Subcutaneous abdominal adipose tissue (tissue), 5 donors: Measurements from ENCODE around the gene CPT1B.
"Not testable (repeated sequence)": the region's sequence is repeated elsewhere in the genome, so short reads cannot be mapped to it uniquely, and the experiment has no call there.

Experiments
- H3K27ac ChIP-seq: one replicate; pipeline ENCODE4 v1.7.0; 2013; ENCODE audit warnings: low read depth, mild to moderate bottlenecking, inconsistent platforms, low read length, moderate library complexity
- H3K27me3 ChIP-seq, 5 donors: one replicate each; pipeline ENCODE4 v1.7.0; 2013; ENCODE audit warnings: low read length in 5 of 5, inconsistent platforms in 1 of 5; ENCODE audit not compliant: control insufficient read depth in 5 of 5, insufficient read depth in 4 of 5
- H3K36me3 ChIP-seq, 5 donors: one replicate each; pipeline ENCODE4 v1.7.0; 2013; ENCODE audit warnings: low read length in 5 of 5; ENCODE audit not compliant: control insufficient read depth in 5 of 5, insufficient read depth in 5 of 5
- H3K4me1 ChIP-seq, 5 donors: one replicate each; pipeline ENCODE4 v1.7.0; 2013; ENCODE audit warnings: low read length in 5 of 5, mild to moderate bottlenecking in 3 of 5, moderate library complexity in 1 of 5; ENCODE audit not compliant: control insufficient read depth in 5 of 5, insufficient read depth in 5 of 5
- H3K4me3 ChIP-seq, 5 donors: one replicate each; pipeline ENCODE4 v1.7.0; 2013; ENCODE audit warnings: low read length in 5 of 5, low read depth in 1 of 5
- H3K9ac ChIP-seq, 5 donors: one replicate each; pipeline ENCODE4 v1.7.0; 2013; ENCODE audit warnings: low read length in 5 of 5, mild to moderate bottlenecking in 4 of 5, moderate library complexity in 3 of 5
- H3K9me3 ChIP-seq, 5 donors: one replicate each; pipeline ENCODE4 v1.7.0; 2013; ENCODE audit warnings: low read length in 5 of 5; ENCODE audit not compliant: control insufficient read depth in 5 of 5
- donor health status: healthy.
- donor health status: healthy.
- donor health status: healthy.
- donor health status: healthy.
- donor health status: healthy.

Gene CPT1B

DNA sequence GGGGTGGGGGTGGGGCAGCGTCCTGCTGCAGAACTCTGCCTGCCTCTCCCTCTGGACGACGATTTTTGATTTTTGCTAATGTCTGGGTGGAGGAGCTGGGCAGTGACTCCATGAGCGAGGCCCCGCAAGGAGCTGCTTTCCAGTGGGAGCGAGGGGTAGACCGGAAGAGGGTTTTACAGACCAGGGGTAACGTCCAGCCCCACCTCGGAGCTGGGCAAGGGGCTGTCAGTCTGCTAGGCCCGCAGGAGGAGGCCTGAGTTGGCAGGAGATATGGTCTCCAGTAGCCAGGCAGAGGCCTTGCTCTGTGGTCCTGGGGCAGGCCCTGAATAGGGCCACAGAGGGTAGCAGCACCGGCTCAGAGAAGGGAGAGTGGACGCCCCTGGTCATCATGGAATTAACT, 31.4 kb upstream of the CPT1B start:
- Histone ChIP-seq H3K9ac (no peak overlapping the region), H3K27ac (no peak overlapping the region), H3K36me3 (no peaks in the 10 kb centered on the region), H3K9me3 (no peaks in the 10 kb centered on the region), H3K27me3 (peaks cover 17 to 42% (median 34%) of the 10 kb centered on the region in 5 donors), H3K4me3 (no peak overlapping the region), H3K4me1 (peaks cover 0 to 13% (median 0%) of the 10 kb centered on the region in 5 donors)

DNA sequence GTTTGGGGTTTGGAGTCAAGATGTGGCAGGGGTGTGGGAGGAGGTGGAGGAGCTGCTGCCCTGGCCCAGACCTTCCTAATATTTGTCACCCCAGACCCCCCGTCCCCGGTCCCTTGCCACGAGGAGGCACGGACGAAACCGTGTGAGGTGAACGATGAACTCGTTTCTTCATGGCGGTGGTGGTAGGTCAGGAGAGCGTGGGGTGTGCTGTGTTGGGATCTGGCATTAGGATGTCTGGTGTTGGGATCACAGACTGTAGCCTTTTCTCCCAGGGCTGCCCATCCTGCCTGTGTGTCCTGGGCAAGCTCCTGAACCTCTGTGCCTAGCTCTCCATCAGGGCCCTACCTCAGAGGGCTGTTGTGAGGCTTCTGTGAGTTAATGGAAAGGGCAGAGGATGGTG, 30.8 kb upstream of the CPT1B start:
- Histone ChIP-seq H3K4me1 (peaks cover 0 to 13% (median 0%) of the 10 kb centered on the region in 5 donors), H3K9me3 (no peaks in the 10 kb centered on the region), H3K27me3 (peaks cover 19 to 44% (median 37%) of the 10 kb centered on the region in 5 donors), H3K9ac (no peak overlapping the region), H3K27ac (no peak overlapping the region), H3K4me3 (no peak overlapping the region), H3K36me3 (no peaks in the 10 kb centered on the region)

DNA sequence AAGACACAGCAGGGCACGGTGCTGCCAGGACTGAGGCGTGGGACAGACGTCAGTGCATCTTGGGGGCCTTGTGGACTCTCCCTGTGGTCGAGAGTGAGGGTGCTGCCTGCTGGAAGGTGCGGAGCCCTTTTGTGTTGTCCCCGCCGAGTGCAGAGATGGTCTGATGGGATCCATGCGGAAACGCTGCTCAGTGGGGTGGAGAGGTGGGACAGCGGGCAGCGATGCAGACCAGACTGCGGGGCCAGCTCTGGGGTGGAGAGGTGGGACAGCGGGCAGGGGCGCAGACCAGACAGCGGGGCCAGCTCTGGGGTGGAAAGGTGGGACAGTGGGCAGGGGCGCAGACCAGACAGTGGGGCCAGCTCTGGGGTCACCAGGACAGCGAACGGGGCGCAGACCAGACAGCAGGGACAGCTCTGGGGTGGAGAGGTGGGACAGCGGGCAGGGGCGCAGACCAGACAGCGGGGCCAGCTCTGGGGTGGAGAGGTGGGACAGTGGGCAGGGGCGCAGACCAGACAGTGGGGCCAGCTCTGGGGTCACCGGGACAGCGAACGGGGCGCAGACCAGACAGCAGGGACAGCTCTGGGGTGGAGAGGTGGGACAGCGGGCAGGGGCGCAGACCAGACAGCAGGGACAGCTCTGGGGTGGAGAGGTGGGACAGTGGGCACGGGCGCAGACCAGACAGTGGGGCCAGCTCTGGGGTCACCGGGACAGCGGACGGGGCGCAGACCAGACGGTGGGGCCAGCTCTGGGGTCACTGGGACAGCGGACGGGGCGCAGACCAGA, 30.0 kb upstream of the CPT1B start:
- not testable (repeated sequence) for H3K4me3 ChIP-seq, H3K9ac ChIP-seq
- peaks cover 26 to 52% (median 44%) of the 10 kb centered on the region in 5 donors for H3K27me3 ChIP-seq

DNA sequence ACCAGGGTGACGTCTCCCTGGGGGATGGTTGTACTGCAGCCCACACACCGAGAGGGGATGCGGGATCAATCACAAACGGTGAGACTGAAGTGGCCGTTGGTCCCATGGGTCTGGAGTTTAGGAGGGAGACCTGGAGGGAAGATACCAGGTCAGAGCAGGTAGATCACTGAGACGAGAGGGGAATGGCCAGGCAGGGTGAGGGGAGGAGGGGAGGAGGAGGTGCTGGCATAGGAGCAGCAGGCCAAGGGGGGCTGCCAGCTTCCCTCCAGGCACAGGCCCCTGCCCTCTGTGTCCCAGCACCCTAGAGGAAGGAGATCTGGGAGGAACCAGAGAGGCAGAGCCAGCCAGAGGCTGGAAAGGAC, 29.4 kb upstream of the CPT1B start:
- Histone ChIP-seq H3K9ac (no peak overlapping the region), H3K36me3 (no peaks in the 10 kb centered on the region), H3K27me3 (peaks cover 27 to 58% (median 50%) of the 10 kb centered on the region in 5 donors)

More for the DNA sequence above, 30.0 kb upstream of the CPT1B start:
- H3K4me1 ChIP-seq, H3K36me3 ChIP-seq, H3K27ac ChIP-seq, H3K9me3 ChIP-seq: not testable (repeated sequence)

DNA sequence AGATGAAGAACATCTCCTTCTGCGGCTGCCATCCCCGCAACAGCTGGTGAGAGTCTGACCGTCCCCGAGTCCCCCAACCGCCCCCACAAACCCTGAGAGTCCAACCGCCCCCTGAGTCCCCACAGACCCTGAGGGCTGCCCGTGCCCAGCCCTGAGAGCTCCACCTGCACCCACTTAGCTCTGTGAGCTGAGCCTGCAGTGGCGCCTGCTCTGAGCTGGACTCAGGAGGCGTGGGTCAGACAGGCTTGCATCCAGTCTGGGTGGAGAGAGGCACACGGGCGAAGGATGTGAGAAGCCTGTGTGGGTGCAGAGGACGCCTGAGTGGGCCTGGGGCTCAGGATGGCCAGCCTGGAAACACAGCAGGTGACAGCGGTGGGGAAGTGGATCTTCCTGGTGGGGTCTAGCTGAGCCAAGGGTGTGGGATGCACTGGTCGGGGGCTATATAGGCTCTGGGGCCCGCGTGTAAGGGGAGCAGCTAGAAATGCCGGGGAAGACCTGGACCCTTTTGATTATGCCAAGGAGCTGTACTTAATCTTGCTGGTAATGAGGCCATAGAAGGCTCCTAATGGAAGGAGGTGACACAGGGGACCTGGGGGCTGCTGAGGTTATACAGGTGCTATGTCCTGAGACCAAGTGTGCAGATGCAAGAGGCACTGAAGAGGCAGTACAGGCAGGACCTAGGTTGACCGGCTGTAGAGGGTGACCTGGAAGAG, 28.9 kb upstream of the CPT1B start:
- no peak overlapping the region for H3K27ac ChIP-seq
- no peaks in the 10 kb centered on the region for H3K36me3 ChIP-seq
- H3K4me1 ChIP-seq, result peaks cover 0 to 5% (median 0%) of the 10 kb centered on the region in 5 donors
- H3K9me3 ChIP-seq, result no peaks in the 10 kb centered on the region
- no peak overlapping the region for H3K9ac ChIP-seq
- H3K27me3 ChIP-seq, result peaks cover 31 to 59% (median 56%) of the 10 kb centered on the region in 5 donors
- no peak overlapping the region for H3K4me3 ChIP-seq

More for the DNA sequence above, 29.4 kb upstream of the CPT1B start:
- H3K4me3 ChIP-seq, result no peak overlapping the region
- H3K9me3 ChIP-seq, result no peaks in the 10 kb centered on the region
- no peak overlapping the region for H3K27ac ChIP-seq
- H3K4me1 ChIP-seq, result peaks cover 0 to 4% (median 0%) of the 10 kb centered on the region in 5 donors

DNA sequence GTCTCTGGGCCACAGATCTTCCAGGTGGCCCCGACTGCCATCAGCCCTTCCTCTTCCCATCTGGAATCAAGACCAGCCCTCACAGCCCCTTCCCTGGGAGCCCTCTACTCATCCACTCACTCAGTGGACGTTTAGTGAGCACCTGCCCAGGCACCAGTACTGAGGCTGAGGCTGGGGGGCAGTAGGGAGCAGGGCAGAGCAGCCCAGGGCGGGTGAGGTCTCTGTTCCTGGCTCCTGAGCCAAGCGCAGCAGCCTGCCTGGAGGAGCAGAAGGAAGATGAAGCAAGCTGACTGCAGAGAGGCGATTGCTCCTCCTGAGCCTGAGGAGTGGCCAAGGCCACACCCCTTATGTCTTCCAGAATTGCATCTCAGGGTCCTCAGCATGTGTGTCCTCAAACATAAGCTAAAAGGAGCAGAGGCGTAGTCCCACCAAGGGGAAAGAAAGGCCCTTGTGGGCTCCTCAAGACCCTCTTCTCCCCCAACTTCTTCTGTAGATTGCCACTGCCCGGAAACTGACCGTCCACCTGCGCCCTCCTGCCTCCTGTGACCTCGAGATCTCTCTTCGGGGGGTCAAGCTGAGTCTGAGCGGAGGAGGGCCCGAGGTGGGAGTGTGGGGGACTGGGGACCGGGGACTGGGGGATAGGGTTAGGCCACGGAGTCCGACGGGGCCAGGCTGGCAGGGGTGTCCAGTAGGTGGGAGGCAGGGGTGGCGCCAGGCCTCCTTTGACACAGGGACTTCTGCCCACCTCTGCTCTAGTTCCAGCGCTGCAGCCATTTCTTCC, 28.1 kb upstream of the CPT1B start:
- peaks cover 31 to 62% (median 60%) of the 10 kb centered on the region in 5 donors for H3K27me3 ChIP-seq
- no peaks in the 10 kb centered on the region for H3K9me3 ChIP-seq
- no peak overlapping the region for H3K4me3 ChIP-seq
- H3K36me3 ChIP-seq, result no peaks in the 10 kb centered on the region
- H3K27ac ChIP-seq, result no peak overlapping the region
- H3K4me1 ChIP-seq, result peaks cover 0 to 6% (median 0%) of the 10 kb centered on the region in 5 donors
- no peak overlapping the region for H3K9ac ChIP-seq

DNA sequence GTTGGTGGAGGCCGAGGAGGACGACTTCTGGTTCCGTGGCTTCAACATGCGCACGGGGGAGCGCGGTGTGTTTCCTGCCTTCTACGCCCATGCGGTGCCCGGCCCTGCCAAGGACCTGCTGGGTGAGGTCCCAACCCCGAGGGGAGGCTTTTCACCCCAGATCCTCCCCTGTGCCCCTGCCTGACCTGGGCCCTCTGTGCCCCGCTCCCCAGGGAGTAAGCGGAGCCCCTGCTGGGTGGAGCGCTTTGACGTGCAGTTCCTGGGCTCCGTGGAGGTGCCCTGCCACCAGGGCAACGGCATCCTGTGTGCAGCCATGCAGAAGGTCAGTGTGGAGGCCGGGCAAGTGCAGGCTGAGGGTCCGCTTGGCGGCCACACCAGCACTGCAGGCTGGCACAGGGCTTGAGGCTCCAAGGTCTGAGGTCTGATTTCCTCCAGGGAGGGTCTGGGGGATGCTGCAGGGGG, 27.4 kb upstream of the CPT1B start:
- Histone ChIP-seq H3K9ac (no peak overlapping the region), H3K27me3 (peaks cover 31 to 64% (median 60%) of the 10 kb centered on the region in 5 donors), H3K9me3 (no peaks in the 10 kb centered on the region), H3K4me3 (no peak overlapping the region), H3K4me1 (peaks cover 0 to 10% (median 4%) of the 10 kb centered on the region in 5 donors), H3K36me3 (no peaks in the 10 kb centered on the region), H3K27ac (no peak overlapping the region)

DNA sequence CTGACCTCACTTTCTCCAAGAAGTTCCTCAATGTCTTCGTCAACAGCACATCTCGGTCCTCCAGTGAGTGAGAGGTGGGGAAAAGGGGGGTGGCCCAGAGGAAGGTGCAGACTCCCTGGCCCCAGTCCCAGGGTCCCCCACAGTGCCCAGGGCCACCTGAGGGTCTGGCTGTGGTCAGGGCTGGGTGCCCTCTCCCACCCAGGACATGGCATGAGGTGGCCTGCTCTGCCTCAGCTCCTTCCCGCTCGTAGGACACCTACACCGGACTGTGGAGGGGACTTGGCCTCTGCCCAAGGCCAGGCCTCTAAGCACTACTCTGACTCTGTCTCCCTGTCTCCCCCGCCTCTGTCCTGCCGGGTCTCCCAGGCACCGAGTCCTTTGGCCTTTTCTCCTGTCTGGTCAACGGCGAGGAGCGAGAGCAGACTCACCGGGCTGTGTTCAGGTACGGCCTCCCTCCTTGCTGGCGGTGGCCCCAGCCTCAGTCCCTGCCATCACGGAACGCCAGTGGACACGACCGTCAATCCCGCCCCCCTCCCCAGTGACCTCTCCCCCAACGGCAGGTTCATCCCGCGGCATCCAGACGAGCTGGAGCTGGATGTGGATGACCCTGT, 26.9 kb upstream of the CPT1B start:
- Histone ChIP-seq H3K27me3 (peaks cover 31 to 62% (median 57%) of the 10 kb centered on the region in 5 donors), H3K27ac (no peak overlapping the region), H3K9ac (no peak overlapping the region), H3K4me3 (no peak overlapping the region), H3K4me1 (peaks cover 0 to 10% (median 4%) of the 10 kb centered on the region in 5 donors), H3K9me3 (no peaks in the 10 kb centered on the region), H3K36me3 (no peaks in the 10 kb centered on the region)

DNA sequence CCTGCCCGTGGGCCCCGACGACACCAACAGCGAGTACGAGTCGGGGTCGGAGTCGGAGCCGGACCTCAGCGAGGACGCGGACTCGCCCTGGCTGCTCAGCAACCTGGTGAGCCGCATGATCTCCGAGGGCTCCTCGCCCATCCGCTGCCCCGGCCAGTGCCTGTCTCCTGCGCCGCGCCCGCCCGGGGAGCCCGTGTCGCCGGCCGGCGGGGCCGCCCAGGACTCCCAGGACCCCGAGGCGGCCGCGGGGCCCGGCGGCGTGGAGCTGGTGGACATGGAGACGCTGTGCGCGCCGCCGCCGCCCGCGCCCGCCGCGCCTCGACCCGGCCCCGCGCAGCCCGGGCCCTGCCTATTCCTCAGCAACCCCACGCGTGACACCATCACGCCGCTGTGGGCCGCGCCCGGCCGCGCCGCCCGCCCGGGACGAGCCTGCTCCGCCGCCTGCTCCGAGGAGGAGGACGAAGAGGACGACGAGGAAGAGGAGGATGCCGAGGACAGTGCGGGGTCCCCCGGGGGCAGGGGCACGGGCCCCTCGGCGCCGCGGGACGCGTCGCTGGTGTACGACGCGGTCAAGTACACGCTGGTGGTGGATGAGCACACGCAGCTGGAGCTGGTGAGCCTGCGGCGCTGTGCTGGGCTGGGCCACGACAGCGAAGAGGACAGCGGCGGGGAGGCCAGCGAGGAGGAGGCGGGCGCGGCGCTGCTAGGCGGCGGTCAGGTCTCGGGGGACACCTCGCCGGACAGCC, 26.2 kb upstream of the CPT1B start:
- Histone ChIP-seq H3K27ac (no peak overlapping the region), H3K9ac (no peak overlapping the region), H3K9me3 (no peaks in the 10 kb centered on the region), H3K4me1 (peaks cover 0 to 14% (median 4%) of the 10 kb centered on the region in 5 donors), H3K27me3 (peaks cover 31 to 67% (median 57%) of the 10 kb centered on the region in 5 donors), H3K4me3 (no peak overlapping the region), H3K36me3 (no peaks in the 10 kb centered on the region)
